RWPE2 (cell line): Measurements from ENCODE around the gene BRS3.

Source experiments
- ATAC-seq: fragments of 200-7000 bp; cut with Tn5 transposase; 3 replicates; pipeline ENCODE4 v1.9.1; 2021; ENCODE audit warnings: low read depth
- DNase-seq: peaks from one replicate; pipeline ENCODE4 v3.0.0-alpha.2; 2020; ENCODE audit warnings: low spot score
- H3K27ac ChIP-seq: fragments of 450-650 bp; 2 replicates; pipeline ENCODE4 v1.5.1; 2017; ENCODE audit warnings: mild to moderate bottlenecking; ENCODE audit not compliant: poor library complexity, severe bottlenecking
- H3K27me3 ChIP-seq: fragments of 250-450 bp; sonication (Bioruptor Pico); 2 replicates; pipeline ENCODE4 v1.5.1; 2021; ENCODE audit warnings: mild to moderate bottlenecking, moderate library complexity; ENCODE audit not compliant: insufficient read depth, poor library complexity, severe bottlenecking
- H3K36me3 ChIP-seq: fragments of 250-450 bp; sonication (Bioruptor Pico); 2 replicates; pipeline ENCODE4 v1.5.1; 2020; ENCODE audit warnings: low read depth, mild to moderate bottlenecking, moderate library complexity
- H3K4me1 ChIP-seq: fragments of 250-450 bp; sonication (Bioruptor Pico); 2 replicates; pipeline ENCODE4 v1.5.1; 2021; ENCODE audit warnings: mild to moderate bottlenecking, moderate library complexity; ENCODE audit not compliant: insufficient read depth, poor library complexity, severe bottlenecking
- H3K4me3 ChIP-seq: fragments of 250-450 bp; sonication (Bioruptor Pico); 2 replicates; pipeline ENCODE4 v1.5.1; 2021; ENCODE audit warnings: mild to moderate bottlenecking, moderate library complexity; ENCODE audit not compliant: severe bottlenecking
- H3K9me3 ChIP-seq: fragments of 250-450 bp; sonication (Bioruptor Pico); 2 replicates; pipeline ENCODE4 v1.5.1; 2021; ENCODE audit warnings: mild to moderate bottlenecking, moderate library complexity; ENCODE audit not compliant: severe bottlenecking
- CTCF ChIP-seq: fragments of 450-650 bp; IDR thresholded peaks from one replicate; pipeline ENCODE4 v1.5.1; 2017; ENCODE audit warnings: mild to moderate bottlenecking, moderate library complexity; ENCODE audit not compliant: poor library complexity, severe bottlenecking

The BRS3 gene

GRCh38 chrX:136542281-136542680, 54.5 kb downstream of the BRS3 start:
- no peak overlapping the region for H3K4me3 ChIP-seq
- no peak for TF ChIP-seq CTCF
- H3K27ac ChIP-seq: no peak overlapping the region
- ATAC-seq (no peak), DNase-seq (no peak)
- no peaks in the 10 kb centered on the region for H3K4me1 ChIP-seq
- no peaks in the 10 kb centered on the region for H3K9me3 ChIP-seq
- no peaks in the 10 kb centered on the region for H3K27me3 ChIP-seq
- no peaks in the 10 kb centered on the region for H3K36me3 ChIP-seq
